GM12801 (cell line): ENCODE results near the gene S1PR5.

ENCODE experiments used
- TF ChIP-seq, protein P1 (sequence below): IDR thresholded peaks from one replicate; pipeline ENCODE4 v1.5.1; 2011; ENCODE audit warnings: control low read depth; ENCODE audit not compliant: insufficient read length; ENCODE audit errors: extremely low read depth

Gene S1PR5

DNA sequence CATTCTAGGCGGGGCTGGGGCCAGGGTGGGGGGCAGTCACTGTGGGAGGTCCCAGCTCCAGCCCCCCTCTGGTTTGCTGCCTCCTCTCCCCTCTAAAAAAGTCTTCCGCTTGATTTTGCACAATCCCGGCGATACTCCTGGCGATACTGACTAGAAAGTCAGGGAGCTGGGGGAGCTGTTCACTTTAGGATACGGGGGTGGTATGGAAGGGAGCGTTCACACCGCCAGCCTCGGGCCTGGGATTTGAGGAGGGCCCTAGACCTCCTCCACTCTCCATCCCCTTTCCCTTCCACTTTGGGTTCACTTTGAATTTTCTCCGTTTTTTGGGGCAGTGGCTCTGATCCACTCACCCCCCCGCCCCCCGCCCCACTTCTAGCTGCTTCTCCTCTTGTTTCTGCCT lies 49.1 kb downstream of the S1PR5 start:
- TF ChIP-seq, protein P1, sequence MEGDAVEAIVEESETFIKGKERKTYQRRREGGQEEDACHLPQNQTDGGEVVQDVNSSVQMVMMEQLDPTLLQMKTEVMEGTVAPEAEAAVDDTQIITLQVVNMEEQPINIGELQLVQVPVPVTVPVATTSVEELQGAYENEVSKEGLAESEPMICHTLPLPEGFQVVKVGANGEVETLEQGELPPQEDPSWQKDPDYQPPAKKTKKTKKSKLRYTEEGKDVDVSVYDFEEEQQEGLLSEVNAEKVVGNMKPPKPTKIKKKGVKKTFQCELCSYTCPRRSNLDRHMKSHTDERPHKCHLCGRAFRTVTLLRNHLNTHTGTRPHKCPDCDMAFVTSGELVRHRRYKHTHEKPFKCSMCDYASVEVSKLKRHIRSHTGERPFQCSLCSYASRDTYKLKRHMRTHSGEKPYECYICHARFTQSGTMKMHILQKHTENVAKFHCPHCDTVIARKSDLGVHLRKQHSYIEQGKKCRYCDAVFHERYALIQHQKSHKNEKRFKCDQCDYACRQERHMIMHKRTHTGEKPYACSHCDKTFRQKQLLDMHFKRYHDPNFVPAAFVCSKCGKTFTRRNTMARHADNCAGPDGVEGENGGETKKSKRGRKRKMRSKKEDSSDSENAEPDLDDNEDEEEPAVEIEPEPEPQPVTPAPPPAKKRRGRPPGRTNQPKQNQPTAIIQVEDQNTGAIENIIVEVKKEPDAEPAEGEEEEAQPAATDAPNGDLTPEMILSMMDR, result no peak

DNA sequence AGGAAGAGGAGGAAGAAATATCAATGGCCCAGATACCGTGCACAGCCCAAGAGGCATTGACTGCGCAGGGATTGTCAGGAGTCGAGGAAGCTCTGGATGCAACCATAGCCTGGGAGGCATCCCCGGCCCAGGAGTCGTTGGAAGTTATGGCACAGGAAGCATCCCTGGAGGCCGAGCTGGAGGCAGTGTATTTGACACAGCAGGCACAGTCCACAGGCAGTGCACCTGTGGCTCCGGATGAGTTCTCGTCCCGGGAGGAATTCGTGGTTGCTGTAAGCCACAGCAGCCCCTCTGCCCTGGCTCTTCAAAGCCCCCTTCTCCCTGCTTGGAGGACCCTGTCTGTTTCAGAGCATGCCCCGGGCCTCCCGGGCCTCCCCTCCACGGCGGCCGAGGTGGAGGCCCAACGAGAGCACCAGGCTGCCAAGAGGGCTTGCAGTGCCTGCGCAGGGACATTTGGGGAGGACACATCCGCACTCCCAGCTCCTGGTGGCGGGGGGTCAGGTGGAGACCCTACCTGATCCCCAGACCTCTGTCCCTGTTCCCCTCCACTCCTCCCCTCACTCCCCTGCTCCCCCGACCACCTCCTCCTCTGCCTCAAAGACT lies 50.0 kb downstream of the S1PR5 start:
- TF ChIP-seq, protein P1, result no peak

DNA sequence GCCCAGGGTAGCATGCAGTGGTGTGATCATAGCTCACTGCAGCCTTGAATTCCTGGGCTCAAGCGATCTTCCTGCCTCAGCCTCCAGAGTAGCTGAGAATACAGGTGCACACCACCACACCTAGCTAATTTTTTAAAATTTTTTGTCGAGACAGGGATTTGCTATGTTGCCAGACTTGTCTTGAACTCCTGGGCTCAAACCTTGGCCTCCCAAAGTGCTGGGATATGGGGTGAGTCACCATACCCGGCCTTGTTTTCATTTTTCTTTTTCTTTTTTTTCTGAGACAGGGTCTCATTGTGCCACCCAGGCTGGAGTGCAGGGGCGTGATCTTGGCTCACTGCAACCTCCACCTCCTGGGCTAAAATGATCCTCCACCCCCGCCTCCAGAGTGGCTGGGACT lies 52.8 kb downstream of the S1PR5 start:
- TF ChIP-seq, protein P1, result no peak
